SU-DHL-6 (cell line): ENCODE results near the gene PEX26.

Experiments
- H2AFZ ChIP-seq: fragments of 200-600 bp; sonication (generic); 2 replicates; pipeline ENCODE4 v1.6.1; 2014; ENCODE audit warnings: low read depth, mild to moderate bottlenecking, moderate library complexity, mixed read lengths, antibody characterized with exemption, low read length; ENCODE audit not compliant: severe bottlenecking
- H3F3A ChIP-seq: fragments of 200-600 bp; shearing (Covaris generic); 2 replicates; pipeline ENCODE4 v1.6.0; 2016; ENCODE audit warnings: antibody characterized with exemption, mild to moderate bottlenecking; ENCODE audit not compliant: insufficient read depth
- H3K27ac ChIP-seq: fragments of 200-600 bp; sonication (generic); 2 replicates; pipeline ENCODE4 v1.5.1; 2016; ENCODE audit warnings: low read depth, mild to moderate bottlenecking, low read length, moderate library complexity, mixed read lengths
- H3K27me3 ChIP-seq: fragments of 200-600 bp; sonication (generic), shearing (Covaris generic); 2 replicates; pipeline ENCODE4 v1.6.0; 2014; ENCODE audit warnings: mild to moderate bottlenecking, low read length
- H3K36me3 ChIP-seq: fragments of 200-600 bp; sonication (generic); 2 replicates; pipeline ENCODE4 v1.6.1; 2014; ENCODE audit warnings: mild to moderate bottlenecking, low read length, mixed read lengths
- H3K4me2 ChIP-seq: fragments of 300-600, 200-600 bp; shearing (Covaris generic), sonication (generic); 2 replicates; pipeline ENCODE4 v1.6.0; 2014; ENCODE audit warnings: low read length, low read depth, mild to moderate bottlenecking; ENCODE audit not compliant: poor library complexity, severe bottlenecking
- H3K4me3 ChIP-seq: fragments of 200-600 bp; sonication (generic); 2 replicates; pipeline ENCODE4 v1.5.1; 2014; ENCODE audit warnings: antibody characterized with exemption, low read length, mild to moderate bottlenecking, mixed read lengths; ENCODE audit not compliant: insufficient read depth, poor library complexity, severe bottlenecking
- H3K79me2 ChIP-seq: fragments of 200-600 bp; sonication (generic); 2 replicates; pipeline ENCODE4 v1.6.1; 2014; ENCODE audit warnings: mild to moderate bottlenecking, low read length, moderate library complexity; ENCODE audit not compliant: insufficient read depth
- H3K9ac ChIP-seq: fragments of 200-600 bp; sonication (generic); 2 replicates; pipeline ENCODE4 v1.7.0; 2014; ENCODE audit warnings: mild to moderate bottlenecking, low read length
- H3K9me2 ChIP-seq: fragments of 200-600 bp; sonication (generic); replicated peaks from 2 replicates; pipeline ENCODE4 v1.6.1; 2014; ENCODE audit warnings: low read length; ENCODE audit not compliant: insufficient read depth
- H3K9me3 ChIP-seq: fragments of 200-600 bp; sonication (generic); 2 replicates; pipeline ENCODE4 v1.6.1; 2014; ENCODE audit warnings: low read length, mixed read lengths; ENCODE audit not compliant: insufficient read depth
- H4K20me1 ChIP-seq: fragments of 200-600 bp; sonication (generic); 2 replicates; pipeline ENCODE4 v1.6.1; 2014; ENCODE audit warnings: low read depth, mild to moderate bottlenecking, antibody characterized with exemption, low read length, moderate library complexity, mixed read lengths
- EZH2phosphoT487 ChIP-seq: fragments of 200-600 bp; sonication (generic), shearing (Covaris generic); conservative IDR thresholded peaks from 2 replicates; pipeline ENCODE4 v1.6.1; 2018; ENCODE audit warnings: mild to moderate bottlenecking, antibody characterized with exemption, low read length, moderate library complexity, mixed read lengths
- TF ChIP-seq, protein P1 (sequence below): fragments of 200-600 bp; sonication (generic); IDR thresholded peaks from one replicate; pipeline ENCODE4 v1.5.1; 2017; ENCODE audit warnings: antibody characterized with exemption, mild to moderate bottlenecking, low read length, moderate library complexity; ENCODE audit not compliant: insufficient read depth, poor library complexity, severe bottlenecking

PEX26 gene

GRCh38 chr22:18113680-18114394 is 36.0 kb downstream of the PEX26 start:
- no peaks in the 10 kb centered on the region for H3K9me2 ChIP-seq
- H4K20me1 ChIP-seq, result no peaks in the 10 kb centered on the region
- no peak overlapping the region for H3K4me3 ChIP-seq
- no peak overlapping the region for H3K27ac ChIP-seq
- no peak overlapping the region for H3K9ac ChIP-seq
- H3K27me3 ChIP-seq, result no peaks in the 10 kb centered on the region
- H3K79me2 ChIP-seq, result no peaks in the 10 kb centered on the region
- TF ChIP-seq, protein P1, sequence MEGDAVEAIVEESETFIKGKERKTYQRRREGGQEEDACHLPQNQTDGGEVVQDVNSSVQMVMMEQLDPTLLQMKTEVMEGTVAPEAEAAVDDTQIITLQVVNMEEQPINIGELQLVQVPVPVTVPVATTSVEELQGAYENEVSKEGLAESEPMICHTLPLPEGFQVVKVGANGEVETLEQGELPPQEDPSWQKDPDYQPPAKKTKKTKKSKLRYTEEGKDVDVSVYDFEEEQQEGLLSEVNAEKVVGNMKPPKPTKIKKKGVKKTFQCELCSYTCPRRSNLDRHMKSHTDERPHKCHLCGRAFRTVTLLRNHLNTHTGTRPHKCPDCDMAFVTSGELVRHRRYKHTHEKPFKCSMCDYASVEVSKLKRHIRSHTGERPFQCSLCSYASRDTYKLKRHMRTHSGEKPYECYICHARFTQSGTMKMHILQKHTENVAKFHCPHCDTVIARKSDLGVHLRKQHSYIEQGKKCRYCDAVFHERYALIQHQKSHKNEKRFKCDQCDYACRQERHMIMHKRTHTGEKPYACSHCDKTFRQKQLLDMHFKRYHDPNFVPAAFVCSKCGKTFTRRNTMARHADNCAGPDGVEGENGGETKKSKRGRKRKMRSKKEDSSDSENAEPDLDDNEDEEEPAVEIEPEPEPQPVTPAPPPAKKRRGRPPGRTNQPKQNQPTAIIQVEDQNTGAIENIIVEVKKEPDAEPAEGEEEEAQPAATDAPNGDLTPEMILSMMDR, result no peak
- TF ChIP-seq EZH2phosphoT487, result no peak
- H3K36me3 ChIP-seq, result no peaks in the 10 kb centered on the region
- no peak overlapping the region for H2AFZ ChIP-seq
- H3K4me2 ChIP-seq, result no peak overlapping the region
- no peaks in the 10 kb centered on the region for H3K9me3 ChIP-seq
- H3F3A ChIP-seq, result no peaks in the 10 kb centered on the region

DNA sequence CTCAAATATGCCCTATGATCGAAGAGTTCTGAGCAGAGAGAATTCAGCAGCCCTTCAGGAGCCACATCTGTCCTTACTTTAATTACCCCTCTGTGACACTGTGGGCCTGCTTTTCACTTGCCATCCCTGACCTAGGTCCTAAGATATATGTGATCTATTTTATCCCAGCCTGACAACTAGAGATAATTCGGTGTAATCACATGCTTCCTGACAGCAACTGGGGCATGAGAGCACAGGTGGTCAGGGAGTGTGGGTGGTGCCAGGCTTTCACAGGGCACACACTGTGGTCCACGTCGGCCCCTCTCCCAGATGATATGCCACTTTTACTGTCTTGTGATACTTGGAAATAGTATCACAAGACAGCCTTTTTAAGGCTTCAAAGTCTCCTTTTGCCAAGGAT is 36.7 kb downstream of the PEX26 start:
- no peak overlapping the region for H3K27ac ChIP-seq
- no peaks in the 10 kb centered on the region for H3K27me3 ChIP-seq
- H3K9me2 ChIP-seq, result no peaks in the 10 kb centered on the region
- no peak for TF ChIP-seq EZH2phosphoT487
- TF ChIP-seq, protein P1, result no peak
- no peaks in the 10 kb centered on the region for H3K36me3 ChIP-seq
- H3K79me2 ChIP-seq, result no peaks in the 10 kb centered on the region
- no peaks in the 10 kb centered on the region for H3F3A ChIP-seq
- H4K20me1 ChIP-seq, result no peaks in the 10 kb centered on the region
- no peak overlapping the region for H3K9ac ChIP-seq
- no peak overlapping the region for H3K4me2 ChIP-seq
- no peaks in the 10 kb centered on the region for H3K9me3 ChIP-seq
- no peak overlapping the region for H3K4me3 ChIP-seq
- H2AFZ ChIP-seq, result no peak overlapping the region

- Histone ChIP-seq H3K27ac (no peak overlapping the region), H3F3A (no peaks in the 10 kb centered on the region), H3K4me3 (no peak overlapping the region), H3K4me2 (no peak overlapping the region), H3K36me3 (no peaks in the 10 kb centered on the region), H3K79me2 (no peaks in the 10 kb centered on the region), H3K9me2 (no peaks in the 10 kb centered on the region), H3K9me3 (no peaks in the 10 kb centered on the region), H3K9ac (no peak overlapping the region), H3K27me3 (no peaks in the 10 kb centered on the region), H4K20me1 (no peaks in the 10 kb centered on the region), H2AFZ (no peak overlapping the region)
- TF ChIP-seq, protein P1, result no peak
- TF ChIP-seq EZH2phosphoT487, result no peak
These were observed 37.3 kb downstream of the PEX26 start for GRCh38 chr22:18114976-18115652.
